ENCODE measurements around the gene MAP3K7.

Gene MAP3K7

GRCh38 chr6:90586836-90587638, at the start of gene MAP3K7:
MAP3K7 (minus strand) TSS chr6:90587072; CDS start chr6:90586883, 189 bp downstream.
- DNase-seq, result peak; percentile 67

GRCh38 chr6:90631046-90631445, 44.2 kb upstream of the MAP3K7 start:
- no peak for DNase-seq

- DNase-seq, result no peak
Measured at GRCh38 chr6:90621581-90621980, 34.7 kb upstream of the MAP3K7 start.

GRCh38 chr6:90619221-90619620, 32.3 kb upstream of the MAP3K7 start:
- DNase-seq, result no peak

- no peak for DNase-seq
Measured at GRCh38 chr6:90612313-90612680, 25.4 kb upstream of the MAP3K7 start.

- DNase-seq, result no peak
Measured at GRCh38 chr6:90611543-90612312, 24.9 kb upstream of the MAP3K7 start.

- no peak for DNase-seq
Measured at GRCh38 chr6:90610751-90611542, 24.1 kb upstream of the MAP3K7 start.

GRCh38 chr6:90610301-90610750, 23.5 kb upstream of the MAP3K7 start:
- no peak for DNase-seq

- no peak for DNase-seq
Measured at GRCh38 chr6:90605749-90606340, 19.0 kb upstream of the MAP3K7 start.

- no peak for DNase-seq
Measured at GRCh38 chr6:90604546-90604945, 17.7 kb upstream of the MAP3K7 start.

- no peak for DNase-seq
Measured at GRCh38 chr6:90599151-90599550, 12.3 kb upstream of the MAP3K7 start.

GRCh38 chr6:90598192-90598951, 11.5 kb upstream of the MAP3K7 start:
- no peak for DNase-seq

GRCh38 chr6:90596967-90597539, 10.2 kb upstream of the MAP3K7 start:
- no peak for DNase-seq

- no peak for DNase-seq
Measured at GRCh38 chr6:90595854-90596253, 9.0 kb upstream of the MAP3K7 start.

- no peak for DNase-seq
Measured at GRCh38 chr6:90586546-90586835, 381 bp downstream of the MAP3K7 start.

GRCh38 chr6:90584636-90585255, 2.1 kb downstream of the MAP3K7 start:
- no peak for DNase-seq

GRCh38 chr6:90583836-90584481, 2.9 kb downstream of the MAP3K7 start:
- DNase-seq, result no peak

- DNase-seq, result no peak
Measured at GRCh38 chr6:90583179-90583835, 3.6 kb downstream of the MAP3K7 start.

GRCh38 chr6:90581146-90581545, 5.7 kb downstream of the MAP3K7 start:
- DNase-seq, result no peak

GRCh38 chr6:90578894-90579549, 7.8 kb downstream of the MAP3K7 start:
- DNase-seq, result no peak
